Spleen (tissue), 13 donors: Measurements from ENCODE around the gene ODAPH. TPM values are rescaled to one million over a fixed set of nuclear protein-coding genes. Genes with fewer than 3 reads are reported as not detected.
A peak's percentile ranks its signal among the peaks of the same experiment; 100 is the strongest.
"Not testable (repeated sequence)": the region's sequence is repeated elsewhere in the genome, so short reads cannot be mapped to it uniquely, and the experiment has no call there.

Source experiments
- DNase-seq: peaks from one replicate; pipeline ENCODE4 v3.0.0-alpha.2; 2020
- H3K27ac ChIP-seq, 8 donors: fragments of 200-600 bp; sonication (generic) in 7 of 8; 1 replicate in 4 of 8; 2 replicates in 4 of 8; pipeline versions ENCODE4 v1.5.0 to v1.8.0; 2016 to 2021; ENCODE audit warnings: inconsistent platforms in 4 of 8, mild to moderate bottlenecking in 4 of 8, moderate library complexity in 1 of 8
- H3K27me3 ChIP-seq, 7 donors: fragments of 200-600 bp; sonication (generic) in 6 of 7; replicated peaks in 1 of 7; 1 replicate in 4 of 7; 2 replicates in 3 of 7; pipeline versions ENCODE4 v1.5.0 to v1.8.0; 2016 to 2021; ENCODE audit warnings: inconsistent platforms in 3 of 7, mild to moderate bottlenecking in 1 of 7
- H3K36me3 ChIP-seq, 6 donors: fragments of 200-600 bp; sonication (generic) in 5 of 6; 1 replicate in 4 of 6; 2 replicates in 2 of 6; pipeline versions ENCODE4 v1.5.0 to v1.8.0; 2016 to 2021; ENCODE audit warnings: inconsistent platforms in 2 of 6
- H3K4me1 ChIP-seq, 6 donors: fragments of 200-600 bp; sonication (generic) in 5 of 6; 1 replicate in 3 of 6; 2 replicates in 3 of 6; pipeline versions ENCODE4 v1.5.0 to v1.8.0; 2016 to 2021; ENCODE audit warnings: inconsistent platforms in 3 of 6
- H3K4me3 ChIP-seq, 8 donors: fragments of 200-600 bp; sonication (generic) in 7 of 8; 1 replicate in 4 of 8; 2 replicates in 4 of 8; pipeline versions ENCODE4 v1.5.0 to v1.8.0; 2016 to 2021; ENCODE audit warnings: inconsistent platforms in 4 of 8, mild to moderate bottlenecking in 4 of 8, moderate library complexity in 2 of 8
- H3K9me3 ChIP-seq, 8 donors: fragments of 200-600 bp; sonication (generic) in 7 of 8; 1 replicate in 4 of 8; 2 replicates in 4 of 8; pipeline versions ENCODE4 v1.5.0 to v1.8.0; 2016 to 2021; ENCODE audit warnings: inconsistent platforms in 4 of 8
- POLR2A ChIP-seq, 3 donors: fragments of 450-650 bp; IDR thresholded peaks; one replicate each; pipeline ENCODE4 v1.5.1; 2017; ENCODE audit warnings: antibody characterized with exemption in 3 of 3, mild to moderate bottlenecking in 1 of 3
- POLR2AphosphoS5 ChIP-seq, 3 donors: sonication (generic); formaldehyde crosslinking; IDR thresholded peaks; one replicate each; pipeline ENCODE4 v1.5.1; 2017; ENCODE audit warnings: antibody characterized with exemption in 3 of 3
- WGBS, 5 donors: extraction: QIAGEN DNeasy Blood & Tissue Kit in 3 of 5; methylation state at CpG; one replicate each; pipeline versions ENCODE4 v1.1.5 to v1.1.7; 2013 to 2018; 5-methylcytosine and 5-hydroxymethylcytosine counted together
- intact Hi-C: fragments of 100-400 bp; cut with DNase I; formaldehyde crosslinking; loops from one replicate; pipeline ENCODE4 v1.15.0; 2023; ENCODE audit warnings: low total_unique reads
- long read RNA-seq, 2 donors: transcript quantifications; one replicate each; lab custom pipeline, GENCODE V29; 2026
- polyA plus RNA-seq, 3 donors: library from polyadenylated mRNA; stranded (reverse); fragments of 200-250 nt; gene quantifications; one replicate each; pipeline ENCODE4 v1.2.1, GENCODE V29; 2013
- total RNA-seq, 7 donors: library from RNA; depleted of rRNA in 3 of 7; stranded (reverse); fragments of >200 nt in 3 of 7; fragmentation: NEBNext Ultra II Directional in 4 of 7; extraction: Animal tissue kit (Norgen Biotek cat#: 25700) in 4 of 7; gene quantifications; one replicate each; pipeline versions ENCODE4 v1.1.0 to v1.2.1, GENCODE V29; 2016 to 2021
- TF ChIP-seq, protein P1 (sequence below), 11 experiments: fragments of 200-600 bp in 7 of 11; fragments of 450-650 bp in 4 of 11; sonication (generic) in 4 of 11; IDR thresholded peaks in 8 of 11; conservative IDR thresholded peaks in 3 of 11; 1 replicate in 7 of 11; 2 replicates in 4 of 11; pipeline versions ENCODE4 v1.4.0 to v1.8.0; 2016 to 2021; ENCODE audit warnings: antibody characterized with exemption in 11 of 11, inconsistent platforms in 4 of 11, mild to moderate bottlenecking in 1 of 11
- donor health status: healthy with polysubstance abuse.
- donor health status: DM: no; HTN: no; CAD: no; lungs with moderate emphysema.
- donor health status: DM: no; HTN: no; CAD: no.
- donor health status: Bipolar disorder and iron deficiency.
- donor health status: healthy.
- donor health status: DM: no; HTN: no; CAD: no.
- donor health status: DM: yes; HTN: yes; CAD: no.

The ODAPH gene
- not detected for total RNA-seq
- polyA plus RNA-seq = under 1 TPM in 1 of 3 donors, not detected in 2; 0.74 TPM
- long read RNA-seq, donor 1 = 0 reads
- long read RNA-seq, donor 2 = 0 reads

DNA sequence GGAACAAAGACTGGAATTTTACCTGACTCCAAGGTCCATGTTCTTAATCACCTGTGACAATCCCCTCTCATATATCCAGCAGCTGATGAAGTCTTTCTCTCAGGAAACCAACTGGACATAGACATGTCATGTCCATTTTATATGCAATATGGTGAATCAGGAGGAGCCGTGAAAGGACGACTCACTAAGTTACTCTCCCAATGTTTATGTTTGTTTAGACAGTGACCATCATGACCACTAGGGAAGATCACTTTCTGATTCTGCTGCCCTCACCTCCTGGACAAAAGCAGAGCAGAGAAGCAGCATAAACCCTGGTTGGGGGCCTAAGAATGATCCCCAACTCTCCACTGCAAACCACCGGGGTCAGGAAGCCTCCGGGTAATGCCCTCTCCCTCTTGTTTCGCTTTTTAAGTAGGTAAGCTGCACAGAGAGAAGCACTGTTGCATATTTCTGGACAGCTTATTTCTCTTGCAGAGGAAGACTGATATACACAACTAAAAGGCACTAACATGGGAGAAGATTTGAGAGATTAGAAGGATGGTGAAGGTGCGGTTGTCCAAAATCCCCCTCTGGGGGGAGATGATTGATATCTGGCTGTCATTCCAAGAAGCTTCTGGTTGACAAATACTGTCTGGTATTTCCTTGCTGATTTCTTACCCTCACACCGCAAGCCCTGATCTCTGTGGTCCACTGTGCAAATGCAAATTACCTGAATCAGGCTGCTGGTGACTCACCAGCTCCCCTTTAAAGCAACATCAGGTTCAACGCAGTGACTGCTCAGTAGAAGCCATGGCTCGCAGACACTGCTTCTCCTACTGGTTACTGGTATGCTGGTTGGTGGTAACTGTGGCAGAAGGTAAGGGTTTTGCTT is at the start of gene ODAPH:
TSS of gene ODAPH (plus strand) at position 773 of the 871 bp plus-strand sequence. CDS start at position 790, 17 bp downstream.
- no peak for TF ChIP-seq POLR2A (IDR thresholded peaks at IDR 0.05)
- no peak for TF ChIP-seq POLR2AphosphoS5 (IDR thresholded peaks at IDR 0.05)
- TF ChIP-seq, protein P1, sequence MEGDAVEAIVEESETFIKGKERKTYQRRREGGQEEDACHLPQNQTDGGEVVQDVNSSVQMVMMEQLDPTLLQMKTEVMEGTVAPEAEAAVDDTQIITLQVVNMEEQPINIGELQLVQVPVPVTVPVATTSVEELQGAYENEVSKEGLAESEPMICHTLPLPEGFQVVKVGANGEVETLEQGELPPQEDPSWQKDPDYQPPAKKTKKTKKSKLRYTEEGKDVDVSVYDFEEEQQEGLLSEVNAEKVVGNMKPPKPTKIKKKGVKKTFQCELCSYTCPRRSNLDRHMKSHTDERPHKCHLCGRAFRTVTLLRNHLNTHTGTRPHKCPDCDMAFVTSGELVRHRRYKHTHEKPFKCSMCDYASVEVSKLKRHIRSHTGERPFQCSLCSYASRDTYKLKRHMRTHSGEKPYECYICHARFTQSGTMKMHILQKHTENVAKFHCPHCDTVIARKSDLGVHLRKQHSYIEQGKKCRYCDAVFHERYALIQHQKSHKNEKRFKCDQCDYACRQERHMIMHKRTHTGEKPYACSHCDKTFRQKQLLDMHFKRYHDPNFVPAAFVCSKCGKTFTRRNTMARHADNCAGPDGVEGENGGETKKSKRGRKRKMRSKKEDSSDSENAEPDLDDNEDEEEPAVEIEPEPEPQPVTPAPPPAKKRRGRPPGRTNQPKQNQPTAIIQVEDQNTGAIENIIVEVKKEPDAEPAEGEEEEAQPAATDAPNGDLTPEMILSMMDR (IDR thresholded peaks at IDR 0.05 in 8 of 11, conservative IDR thresholded peaks at IDR 0.05 in 3 of 11) = no peak
- no peaks in the 10 kb centered on the region for H3K27me3 ChIP-seq
- no peaks in the 10 kb centered on the region for H3K36me3 ChIP-seq
- H3K9me3 ChIP-seq = no peaks in the 10 kb centered on the region
- intact Hi-C loops = no loop called here
- H3K27ac ChIP-seq = no peak within 1 kb of the TSS
- no peaks in the 10 kb centered on the region for H3K4me1 ChIP-seq
- WGBS, 5 donors = 56 to 81% (median 70%) methylated on average over 9 of the region's 9 CpGs
- no peak for DNase-seq
- H3K4me3 ChIP-seq = peak within 1 kb of the TSS in 1 of 8 donors; percentile 1

- DNase-seq, intact Hi-C loops, H3K9me3 ChIP-seq, H3K27me3 ChIP-seq: not testable (repeated sequence)
- Histone ChIP-seq H3K36me3 (peaks cover 0 to 50% (median 22%) of the 10 kb centered on the region in 6 donors), H3K4me1 (peaks cover 24 to 72% (median 46%) of the 10 kb centered on the region in 6 donors), H3K4me3 (peak overlapping the region in 1 of 8 donors; percentile 16), H3K27ac (peak overlapping the region in 1 of 8 donors; percentile 100)
- 90 to 93% (median 92%) methylated on average over 4 of the region's 4 CpGs for WGBS, 5 donors
Measured at GRCh38 chr4:75509592-75509991, 46.3 kb upstream of the ODAPH start.

GRCh38 chr4:75511841-75512240 is 44.0 kb upstream of the ODAPH start:
- Histone ChIP-seq H3K9me3 (no peaks in the 10 kb centered on the region), H3K27me3 (no peaks in the 10 kb centered on the region), H3K4me3 (peak overlapping the region in 6 of 8 donors; percentile 1 to 92 (median 66)), H3K4me1 (peaks cover 32 to 89% (median 65%) of the 10 kb centered on the region in 6 donors), H3K27ac (peak overlapping the region; percentile 39 to 100 (median 99)), H3K36me3 (peaks cover 0 to 35% (median 11%) of the 10 kb centered on the region in 6 donors)
- 40 to 51% (median 47%) methylated on average over 3 of the region's 3 CpGs for WGBS, 5 donors
- no peak for DNase-seq
- intact Hi-C loops = no loop called here
- TF ChIP-seq POLR2A (IDR thresholded peaks at IDR 0.05) (no peak), POLR2AphosphoS5 (IDR thresholded peaks at IDR 0.05) (no peak)
- TF ChIP-seq, protein P1 (IDR thresholded peaks at IDR 0.05 in 8 of 11, conservative IDR thresholded peaks at IDR 0.05 in 3 of 11) = no peak

DNA sequence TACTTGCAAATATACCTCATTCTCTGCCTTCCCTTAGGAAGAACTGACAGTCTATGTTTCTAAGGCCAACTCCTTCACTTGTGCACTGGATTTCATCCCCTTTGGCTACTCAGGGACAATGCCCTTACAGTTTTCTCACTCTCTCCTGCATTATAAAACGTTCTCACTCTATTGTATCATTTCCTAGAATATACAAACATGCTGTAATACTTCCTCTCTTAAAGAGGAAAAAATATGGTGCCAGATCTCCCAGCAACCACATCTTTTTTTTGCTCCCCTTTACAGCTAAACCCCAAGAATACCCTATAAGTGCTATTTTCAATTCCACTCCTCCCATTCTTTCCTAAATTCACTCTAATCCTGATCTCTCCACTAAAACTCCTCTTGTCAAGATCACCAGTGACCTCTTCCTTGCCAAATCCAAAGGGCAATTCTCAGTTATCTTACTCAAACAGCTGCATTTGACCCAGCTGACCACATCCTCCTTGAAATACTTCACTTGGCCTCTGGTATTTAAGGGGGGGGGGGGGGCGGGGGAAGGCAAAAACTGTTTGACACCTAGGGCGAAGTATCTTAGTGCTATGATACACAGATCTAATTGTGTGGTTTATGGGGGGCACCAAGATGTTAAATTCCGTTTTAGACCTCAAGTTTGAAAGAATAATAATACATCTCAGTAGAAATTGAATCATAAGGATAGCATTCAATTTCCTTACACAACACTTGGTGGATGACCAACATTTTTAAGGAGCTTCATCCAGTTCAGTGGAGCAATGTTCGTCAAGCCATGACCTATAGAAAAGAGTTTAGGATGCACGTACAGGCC is 43.3 kb upstream of the ODAPH start:
- TF ChIP-seq, protein P1 (IDR thresholded peaks at IDR 0.05 in 8 of 11, conservative IDR thresholded peaks at IDR 0.05 in 3 of 11) = no peak
- no peak for TF ChIP-seq POLR2AphosphoS5 (IDR thresholded peaks at IDR 0.05)
- TF ChIP-seq POLR2A (IDR thresholded peaks at IDR 0.05) = no peak
- Histone ChIP-seq H3K4me3 (peak overlapping the region; percentile 4 to 92 (median 66)), H3K27me3 (no peaks in the 10 kb centered on the region), H3K27ac (peak overlapping the region; percentile 93 to 100 (median 99)), H3K4me1 (peaks cover 32 to 85% (median 65%) of the 10 kb centered on the region in 6 donors), H3K9me3 (no peaks in the 10 kb centered on the region), H3K36me3 (peaks cover 0 to 35% (median 13%) of the 10 kb centered on the region in 6 donors)
- no peak for DNase-seq
- 13 to 25% (median 20%) methylated on average over 6 of the region's 6 CpGs for WGBS, 5 donors
- intact Hi-C loops = no loop called here
